Epithelial cell of proximal tubule (primary cell): Measurements from ENCODE around the gene C19orf53. TPM values are rescaled to one million over a fixed set of nuclear protein-coding genes. Genes with fewer than 3 reads are reported as not detected.
"Not testable (repeated sequence)": the region's sequence is repeated elsewhere in the genome, so short reads cannot be mapped to it uniquely, and the experiment has no call there.

Source experiments
- DNase-seq: peaks from one replicate; pipeline ENCODE4 v3.0.0-alpha.2; 2011; ENCODE audit warnings: low read depth
- H3K4me3 ChIP-seq: 2 replicates; pipeline ENCODE4 v1.5.1; 2011; ENCODE audit warnings: low read depth, mild to moderate bottlenecking, low read length
- CTCF ChIP-seq: conservative IDR thresholded peaks from 2 replicates; pipeline ENCODE4 v1.5.1; 2012; ENCODE audit warnings: low read depth, mild to moderate bottlenecking, low read length
- total RNA-seq: library from RNA; depleted of rRNA; stranded (reverse); fragments of >200 nt; gene quantifications from 2 replicates; pipeline ENCODE4 v1.2.3, GENCODE V29; 2015

The C19orf53 gene
- total RNA-seq, 1 donor from 2014 or later: 200 TPM

- peak; percentile 73 for TF ChIP-seq CTCF
- H3K4me3 ChIP-seq: peak overlapping the region; percentile 2
- no peak for DNase-seq
These were observed 10.6 kb downstream of the C19orf53 start for GRCh38 chr19:13784731-13785452.

- no peak overlapping the region for H3K4me3 ChIP-seq
- no peak for DNase-seq
- TF ChIP-seq CTCF: no peak
These were observed 14.7 kb downstream of the C19orf53 start for GRCh38 chr19:13788991-13789390.

- TF ChIP-seq CTCF: no peak
- no peak for DNase-seq
- H3K4me3 ChIP-seq: no peak overlapping the region
These were observed 16.1 kb downstream of the C19orf53 start for GRCh38 chr19:13790354-13790753.

GRCh38 chr19:13793317-13793716, 19.1 kb downstream of the C19orf53 start:
- H3K4me3 ChIP-seq, DNase-seq: not testable (repeated sequence)

GRCh38 chr19:13794398-13794756, 20.1 kb downstream of the C19orf53 start:
- no peak for TF ChIP-seq CTCF
- DNase-seq: no peak
- H3K4me3 ChIP-seq: peak overlapping the region; percentile 99

- peak; percentile 79 for DNase-seq
- no peak for TF ChIP-seq CTCF
- peak within 1 kb of the TSS; percentile 99 for H3K4me3 ChIP-seq
These were observed 20.7 kb downstream of the C19orf53 start, which contains the start of gene ZSWIM4 for GRCh38 chr19:13794757-13795589. Gene ZSWIM4 (plus strand): TSS chr19:13795443. CDS start chr19:13795649, 206 bp downstream.

GRCh38 chr19:13795595-13796300, 21.5 kb downstream of the C19orf53 start:
- H3K4me3 ChIP-seq: peak overlapping the region; percentile 89
- no peak for DNase-seq
- TF ChIP-seq CTCF: no peak
